ENCODE results near the gene SNTA1. TPM values are rescaled to one million over a fixed set of nuclear protein-coding genes. Genes with fewer than 3 reads are reported as not detected.

Gene SNTA1
- total and polyA plus RNA-seq, 2 experiments from 2014 or later: 3.8 to 9.3 TPM

- TF ChIP-seq ZNF462 (CRISPR knock-in tag; IDR thresholded peaks at IDR 0.05): no peak
Measured at GRCh38 chr20:33410081-33410742, 33.4 kb downstream of the SNTA1 start (continued).

- H3K4me3 Mint-ChIP-seq: no peak overlapping the region
- no peaks in the 10 kb centered on the region for H3K4me1 ChIP-seq (ENCODE audit: insufficient read depth)
- peaks cover 9% of the 10 kb centered on the region for H3K27me3 Mint-ChIP-seq (ENCODE audit: insufficient read depth, low read depth, poor library complexity)
- peaks cover 2% of the 10 kb centered on the region; the same call in 1 of the 3 replicates for H3K4me1 Mint-ChIP-seq
- no peaks in the 10 kb centered on the region for H4K20me1 ChIP-seq (replicated peaks; ENCODE audit: insufficient read depth)
- no peaks in the 10 kb centered on the region for H3K36me3 ChIP-seq (ENCODE audit: insufficient read depth)
- no peak overlapping the region for H2AFZ ChIP-seq
- peaks cover 11% of the 10 kb centered on the region for H3K36me3 Mint-ChIP-seq (ENCODE audit: low read depth)
- no peaks in the 10 kb centered on the region for H3F3A ChIP-seq (replicated peaks; ENCODE audit: low read depth)
- ATAC-seq (no peak), DNase-seq (ENCODE audit: low spot score) (no peak)
- no peak overlapping the region for H3K4me2 ChIP-seq
- no peaks in the 10 kb centered on the region for H3K27me3 ChIP-seq (ENCODE audit: insufficient read depth)
- no peak overlapping the region for H3K27ac ChIP-seq (ENCODE audit: low read depth)
- no peak overlapping the region for H3K4me3 ChIP-seq
- no peaks in the 10 kb centered on the region for H3K9me2 ChIP-seq (ENCODE audit: insufficient read depth)
- no peaks in the 10 kb centered on the region; the same call in 2 of the 3 replicates for H3K9me3 Mint-ChIP-seq
- H3K27ac Mint-ChIP-seq: no peak overlapping the region
- no peaks in the 10 kb centered on the region for H3K79me2 ChIP-seq (replicated peaks; ENCODE audit: insufficient read depth)
- TF ChIP-seq EZH2 (IDR thresholded peaks at IDR 0.05; ENCODE audit: low read depth, unreplicated experiment): no peak
- no peak for TF ChIP-seq ZNF462 (CRISPR knock-in tag; IDR thresholded peaks at IDR 0.05)
- TF ChIP-seq CTCF (conservative IDR thresholded peaks at IDR 0.05; ENCODE audit: low read depth in 2 of 2): no peak
- TF ChIP-seq ZNF114 (CRISPR knock-in tag; IDR thresholded peaks at IDR 0.05): no peak
Measured at GRCh38 chr20:33408716-33409654, 34.6 kb downstream of the SNTA1 start.

Measured in GM23338 (cell line).